ENCODE results near the gene ARFIP2.

- TF ChIP-seq CBX8 (IDR thresholded peaks at IDR 0.05; ENCODE audit: borderline replicate concordance, low read depth, low read length) (no peak), CTCF (IDR thresholded peaks at IDR 0.05; ENCODE audit: control extremely low read depth in 1 of 3, insufficient read depth in 1 of 3, low read depth in 1 of 3, low read length in 3 of 3) (no peak), RXRA (IDR thresholded peaks at IDR 0.05; ENCODE audit: insufficient read depth, low read depth, low read length) (no peak), EZH2 (IDR thresholded peaks at IDR 0.05; ENCODE audit: low read depth, low read length, severe bottlenecking) (no peak), SP2 (IDR thresholded peaks at IDR 0.05; ENCODE audit: low read length) (no peak), POLR2A (IDR thresholded peaks at IDR 0.05; ENCODE audit: control extremely low read depth in 1 of 2, low read depth in 2 of 2, low read length in 2 of 2) (no peak; a peak in 1 of 3 replicates), TEAD4 (IDR thresholded peaks at IDR 0.05; ENCODE audit: low read depth, low read length) (no peak), SUZ12 (IDR thresholded peaks at IDR 0.05; ENCODE audit: low read length) (no peak), TBP (IDR thresholded peaks at IDR 0.05; ENCODE audit: low read depth, low read length) (no peak), POLR2AphosphoS5 (IDR thresholded peaks at IDR 0.05; ENCODE audit: low read depth, low read length) (no peak; the same call in 1 of the 2 replicates), MAFK (IDR thresholded peaks at IDR 0.05; ENCODE audit: low read depth, low read length) (no peak), NRF1 (IDR thresholded peaks at IDR 0.05; ENCODE audit: low read depth, low read length) (no peak), HDAC6 (IDR thresholded peaks at IDR 0.05; ENCODE audit: low read depth, low read length) (no peak), ZNF274 (IDR thresholded peaks at IDR 0.05; ENCODE audit: borderline replicate concordance, extremely low read depth, low read length) (no peak)
Measured at GRCh38 chr11:6480299-6480914, 724 bp downstream of the ARFIP2 start.
